ENCODE measurements around the gene BORCS5. TPM values are rescaled to one million over a fixed set of nuclear protein-coding genes. Genes with fewer than 3 reads are reported as not detected.
"Not testable (repeated sequence)": the region's sequence is repeated elsewhere in the genome, so short reads cannot be mapped to it uniquely, and the experiment has no call there.

Gene BORCS5
- total RNA-seq: 19.2 TPM

DNA sequence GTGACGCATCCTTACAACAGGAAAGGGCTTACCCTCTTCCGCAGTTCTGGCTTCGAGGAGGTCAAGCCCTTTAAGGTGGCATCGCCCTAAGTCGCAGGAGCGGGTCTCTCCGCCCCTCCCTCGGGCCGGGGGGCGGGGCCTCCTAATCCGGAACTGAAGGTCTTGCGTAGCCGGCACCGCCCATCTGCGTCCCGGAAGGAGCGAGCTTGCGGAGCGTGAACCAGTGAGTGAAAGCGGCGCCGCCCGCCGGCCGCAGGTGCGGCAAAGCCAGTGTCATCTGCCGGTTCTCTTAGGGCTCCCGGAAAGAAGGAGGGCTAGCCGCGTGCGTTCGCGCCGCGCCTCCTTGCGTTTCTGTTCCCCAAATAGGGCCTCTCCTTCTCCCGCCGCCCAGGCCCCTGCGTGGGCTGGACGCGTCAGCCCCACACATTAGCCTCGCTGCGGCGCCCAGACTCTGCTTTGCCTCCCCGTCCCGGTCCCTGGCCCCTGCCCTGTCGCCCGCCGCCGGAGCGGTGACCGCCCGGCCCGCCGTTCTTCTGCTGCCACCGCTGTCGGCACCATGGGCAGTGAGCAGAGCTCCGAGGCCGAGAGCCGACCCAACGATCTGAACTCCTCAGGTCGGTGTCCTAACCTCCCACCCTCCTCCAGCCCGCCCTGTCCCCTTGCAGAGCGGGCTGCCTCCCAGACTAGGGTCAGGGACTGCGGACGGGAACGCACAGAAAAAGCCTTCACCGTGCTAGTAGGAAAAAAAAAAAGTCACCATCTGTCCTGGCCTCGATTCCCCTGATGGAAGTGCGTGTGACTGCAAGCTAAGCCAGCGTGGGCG, at the start of gene BORCS5:
Gene BORCS5 (plus strand): TSS at position 183 of the 823 bp plus-strand sequence. CDS start 374 bp downstream, at position 557.
- FAIRE-seq (peak; percentile 19), DNase-seq (ENCODE audit: low spot score in 2 of 2) (peak; percentile 88 to 90)

- FAIRE-seq; DNase-seq (ENCODE audit: low spot score in 2 of 2): not testable (repeated sequence)
Observed at GRCh38 chr12:12310695-12311094, 46.2 kb upstream of the BORCS5 start.

DNA sequence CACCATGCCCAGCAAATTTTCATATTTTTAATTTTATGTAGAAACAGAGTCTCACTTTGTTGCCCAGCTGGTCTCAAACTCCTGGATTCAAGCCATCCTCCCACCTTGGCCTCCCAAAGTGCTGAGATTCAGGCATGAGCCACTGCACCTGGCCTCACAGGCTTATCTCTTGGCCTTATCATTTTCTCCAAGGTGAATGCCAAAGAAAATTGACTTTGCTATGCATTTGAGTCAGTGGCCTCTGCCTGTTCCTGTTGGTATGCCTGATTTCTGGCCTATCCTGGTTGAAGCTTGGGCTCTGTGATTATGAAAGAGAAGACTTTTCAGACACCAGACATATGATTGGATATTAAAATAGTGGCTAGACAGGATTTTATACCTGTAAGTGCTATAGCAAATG, 41.0 kb upstream of the BORCS5 start:
- no peak for FAIRE-seq
- no peak for DNase-seq (ENCODE audit: low spot score in 2 of 2)

- DNase-seq (ENCODE audit: low spot score in 2 of 2) (no peak), FAIRE-seq (no peak)
Observed at GRCh38 chr12:12319451-12320183, 37.3 kb upstream of the BORCS5 start.

GRCh38 chr12:12323118-12323517, 33.8 kb upstream of the BORCS5 start:
- FAIRE-seq: no peak

DNA sequence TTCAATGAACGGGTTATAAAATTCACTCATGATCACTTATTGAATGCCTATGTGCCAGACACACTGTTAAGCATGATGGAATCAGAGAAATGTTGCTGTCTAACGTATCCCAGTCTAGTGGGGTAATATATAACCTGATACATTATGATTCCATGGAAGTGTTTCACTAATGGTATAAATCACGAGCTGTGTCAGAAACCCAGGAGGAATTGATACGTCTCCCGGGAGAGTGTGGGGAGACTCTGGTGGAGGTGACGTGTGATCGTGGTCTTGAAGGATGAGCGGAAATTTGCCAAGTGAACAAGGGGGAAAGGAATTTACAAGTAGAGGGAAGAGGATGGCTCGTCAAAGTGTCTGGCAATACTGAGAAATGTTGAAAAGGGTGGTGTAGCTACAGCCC, 33.3 kb upstream of the BORCS5 start:
- DNase-seq (ENCODE audit: low spot score in 2 of 2): no peak
- FAIRE-seq: no peak

More at GRCh38 chr12:12323118-12323517, 33.8 kb upstream of the BORCS5 start:
- no peak for DNase-seq (ENCODE audit: low spot score in 2 of 2)

GRCh38 chr12:12326262-12326661, 30.6 kb upstream of the BORCS5 start:
- FAIRE-seq: no peak
- no peak for DNase-seq (ENCODE audit: low spot score in 2 of 2)

DNA sequence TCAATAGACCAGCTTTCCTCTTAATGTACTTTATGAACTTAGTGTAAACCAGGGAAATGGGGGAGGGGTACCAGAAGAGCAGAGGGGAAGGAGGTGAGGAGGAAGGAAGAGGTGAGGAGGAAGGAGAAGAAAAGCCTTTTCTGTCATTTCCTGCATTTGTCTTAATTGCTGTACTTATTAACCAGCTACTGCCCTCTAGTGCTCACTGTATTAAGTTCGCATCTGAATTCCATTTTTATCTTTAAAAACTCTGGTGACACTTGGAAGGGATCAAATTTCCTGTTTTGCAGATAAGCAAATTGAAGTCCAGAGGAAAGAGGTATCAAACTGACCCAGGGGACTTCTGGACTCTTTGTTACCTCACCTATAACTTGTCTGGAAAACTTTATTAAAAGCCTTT, 29.1 kb upstream of the BORCS5 start:
- DNase-seq (ENCODE audit: low spot score in 2 of 2): peak; percentile 40 to 54
- FAIRE-seq: peak; percentile 23

DNA sequence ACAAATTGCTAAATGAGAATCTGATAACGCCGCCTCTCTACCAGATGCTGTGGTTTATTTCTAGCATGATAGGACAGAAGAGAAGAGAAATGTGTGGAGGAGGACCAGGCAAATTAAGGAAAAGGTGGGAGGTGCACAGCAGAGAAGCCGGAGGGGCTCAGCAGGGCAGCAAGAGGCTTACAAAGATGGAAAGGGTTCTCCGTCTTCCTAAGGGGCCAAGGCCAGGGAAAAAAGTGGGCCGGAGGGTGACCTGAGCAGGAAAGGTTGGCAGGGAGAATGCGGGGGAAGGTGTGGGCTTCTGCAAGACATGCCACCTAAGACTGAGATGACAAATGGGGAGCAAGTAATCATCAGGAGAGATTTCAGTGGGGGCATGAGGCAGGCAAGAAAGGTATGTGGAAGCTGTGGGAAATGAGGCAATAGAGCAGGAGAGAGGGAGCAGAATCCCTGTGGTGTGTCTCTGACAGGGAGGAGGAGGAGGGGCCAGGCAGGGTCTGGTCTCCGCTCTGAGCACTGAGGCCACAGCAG, 25.6 kb upstream of the BORCS5 start:
- no peak for FAIRE-seq
- DNase-seq (ENCODE audit: low spot score in 2 of 2): no peak

- DNase-seq (ENCODE audit: low spot score in 2 of 2): no peak
- FAIRE-seq: no peak
Observed at GRCh38 chr12:12331896-12332295, 25.0 kb upstream of the BORCS5 start.

- FAIRE-seq (no peak), DNase-seq (ENCODE audit: low spot score in 2 of 2) (no peak)
Observed at GRCh38 chr12:12333407-12334366, 23.2 kb upstream of the BORCS5 start.

GRCh38 chr12:12334367-12335040, 22.4 kb upstream of the BORCS5 start:
- DNase-seq (ENCODE audit: low spot score in 2 of 2) (no peak), FAIRE-seq (no peak)

DNA sequence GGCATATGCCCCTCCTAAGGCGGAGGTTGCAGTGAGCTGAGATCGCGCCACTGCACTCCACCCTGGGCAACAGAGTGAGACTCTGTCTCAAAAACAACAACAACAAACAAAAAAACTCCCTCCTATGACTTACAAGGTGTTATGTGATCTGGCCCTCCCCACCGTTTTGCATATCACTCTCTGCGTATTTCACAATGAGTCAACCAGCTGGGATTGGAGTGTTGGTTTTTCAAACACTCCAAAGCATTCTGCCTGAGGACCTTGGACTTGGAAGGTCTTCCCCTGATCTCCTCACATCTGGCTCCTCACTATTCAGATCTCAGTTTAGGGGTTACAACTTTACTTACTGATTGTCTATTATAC, 20.8 kb upstream of the BORCS5 start:
- no peak for FAIRE-seq

GRCh38 chr12:12336511-12336910, 20.4 kb upstream of the BORCS5 start:
- FAIRE-seq (no peak), DNase-seq (ENCODE audit: low spot score in 2 of 2) (no peak)

More for the DNA sequence above, 20.8 kb upstream of the BORCS5 start:
- no peak for DNase-seq (ENCODE audit: low spot score in 2 of 2)

DNA sequence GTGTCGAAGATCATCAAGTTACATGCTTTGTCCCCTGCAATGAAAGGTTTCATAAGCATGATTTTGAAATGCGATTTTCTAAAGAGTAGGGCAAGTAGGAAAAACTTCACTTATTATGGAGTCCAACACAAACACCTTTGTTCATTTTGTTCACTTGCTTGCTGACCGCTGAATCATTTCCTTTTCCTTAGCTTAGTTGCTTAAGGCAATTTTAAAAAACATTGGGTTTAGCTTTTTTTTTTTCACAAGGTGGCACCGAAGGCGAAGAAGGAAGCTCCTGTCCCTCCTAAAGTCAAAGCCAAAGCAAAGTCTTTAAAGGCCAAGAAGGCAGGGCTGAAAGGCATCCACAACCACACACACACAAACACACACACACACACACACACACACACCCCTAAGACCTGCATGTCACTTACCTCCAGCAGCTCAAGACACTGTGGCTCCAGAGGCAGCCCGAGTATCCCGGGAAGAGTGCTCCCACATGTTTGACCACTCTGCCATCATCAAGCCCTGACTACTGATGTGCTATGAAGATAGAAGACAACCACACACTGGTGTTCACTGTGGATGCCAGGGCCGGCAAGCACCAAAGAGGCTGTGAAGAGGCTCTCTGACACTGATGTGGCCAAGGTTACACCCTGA, 18.2 kb upstream of the BORCS5 start:
- no peak for DNase-seq (ENCODE audit: low spot score in 2 of 2)
- FAIRE-seq: no peak

DNA sequence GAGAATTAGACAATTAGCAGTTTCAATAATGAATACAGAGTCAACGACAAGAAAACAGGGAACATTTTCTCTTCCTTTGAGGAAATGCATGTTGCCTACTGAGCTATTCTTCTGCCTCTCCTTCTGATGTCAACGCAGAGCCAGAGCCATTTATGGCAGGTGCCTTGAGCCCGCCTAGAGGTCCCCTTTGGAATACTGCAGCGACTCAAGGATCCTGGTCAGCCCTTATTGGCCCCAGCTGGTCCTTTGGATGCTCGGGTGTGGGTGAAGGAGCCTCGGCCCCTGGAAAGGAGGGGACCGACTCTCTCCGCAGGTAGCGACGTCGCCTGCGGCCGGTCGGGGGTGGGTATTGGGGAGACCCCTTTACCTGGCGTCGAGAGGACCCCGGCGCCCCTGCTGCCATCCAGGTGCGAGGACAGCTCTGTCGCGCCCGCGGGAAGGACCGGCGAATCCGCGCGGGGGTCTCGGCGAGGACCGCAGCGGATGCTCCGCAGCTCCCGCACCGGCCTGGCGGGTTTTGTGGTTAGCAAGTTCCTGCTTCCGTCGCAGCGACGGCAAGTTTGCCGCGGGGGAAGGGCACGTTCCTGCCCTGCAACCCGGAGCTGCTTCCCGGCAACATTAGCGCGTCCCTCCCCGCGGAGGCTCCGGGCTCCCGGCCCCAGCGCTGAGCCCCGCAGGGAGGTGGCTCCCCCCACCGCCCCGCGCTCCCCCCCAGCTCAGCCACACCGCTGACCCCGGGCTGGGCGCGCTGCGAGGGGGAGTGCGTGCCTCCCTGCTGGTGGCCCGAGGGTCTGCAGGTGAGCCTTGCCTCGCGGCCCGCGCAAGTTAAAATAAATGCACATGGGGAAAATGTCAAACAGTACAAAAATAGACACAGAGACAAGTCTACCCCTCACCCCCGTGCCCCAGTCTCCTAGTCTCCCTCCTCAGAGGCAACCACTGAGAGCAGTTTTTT, 6.9 kb upstream of the BORCS5 start, which contains the start of gene MANSC1:
Gene MANSC1 (minus strand): TSS at position 532 of the 955 bp plus-strand sequence. CDS start 6,928 bp downstream, outside the sequence.
- peak; percentile 60 to 65 for DNase-seq (ENCODE audit: low spot score in 2 of 2)
- FAIRE-seq: no peak

- no peak for DNase-seq (ENCODE audit: low spot score in 2 of 2)
- no peak for FAIRE-seq
Observed at GRCh38 chr12:12350868-12351463, 5.9 kb upstream of the BORCS5 start.

Measured in frontal cortex (tissue), 4 donors.